MM.1S (cell line): ENCODE data around the gene MRPS18B.
"Not testable (repeated sequence)": the region's sequence is repeated elsewhere in the genome, so short reads cannot be mapped to it uniquely, and the experiment has no call there.

Experiments used
- DNase-seq: peaks from one replicate; pipeline ENCODE4 v3.0.0-alpha.2; 2015
- H2AFZ ChIP-seq: fragments of 300-600 bp; sonication (generic); 2 replicates; pipeline ENCODE4 v1.6.0; 2016; ENCODE audit warnings: antibody characterized with exemption, low read length
- H3F3A ChIP-seq: fragments of 300-600 bp; sonication (generic); 2 replicates; pipeline ENCODE4 v1.6.1; 2016; ENCODE audit warnings: mild to moderate bottlenecking, antibody characterized with exemption, low read length, moderate library complexity, mixed read lengths; ENCODE audit not compliant: insufficient read depth
- H3K27ac ChIP-seq: fragments of 300-600 bp; sonication (generic); 2 replicates; pipeline ENCODE4 v1.5.1; 2016; ENCODE audit warnings: mild to moderate bottlenecking, low read length
- H3K27me3 ChIP-seq: fragments of 300-600 bp; sonication (generic); replicated peaks from 2 replicates; pipeline ENCODE4 v1.6.0; 2016; ENCODE audit warnings: low read length; ENCODE audit not compliant: insufficient read depth
- H3K36me3 ChIP-seq: fragments of 300-600 bp; sonication (generic); replicated peaks from 2 replicates; pipeline ENCODE4 v1.6.1; 2016; ENCODE audit warnings: mild to moderate bottlenecking, low read length, mixed read lengths; ENCODE audit not compliant: insufficient read depth
- H3K4me1 ChIP-seq: fragments of 300-600 bp; sonication (generic); 2 replicates; pipeline ENCODE4 v1.6.1; 2016; ENCODE audit warnings: low read length, mixed read lengths
- H3K4me2 ChIP-seq: fragments of 300-600 bp; sonication (generic); 2 replicates; pipeline ENCODE4 v1.6.0; 2016; ENCODE audit warnings: low read depth, low read length
- H3K4me3 ChIP-seq: fragments of 300-600 bp; sonication (generic); 2 replicates; pipeline ENCODE4 v1.5.1; 2016; ENCODE audit warnings: low read length, mixed read lengths
- H3K79me2 ChIP-seq: fragments of 300-600 bp; sonication (generic); 2 replicates; pipeline ENCODE4 v1.6.1; 2016; ENCODE audit warnings: mixed run types, low read length, mixed read lengths
- H3K9ac ChIP-seq: fragments of 300-600 bp; sonication (generic); 2 replicates; pipeline ENCODE4 v1.6.1; 2016; ENCODE audit warnings: low read length, mixed read lengths
- H3K9me2 ChIP-seq: fragments of 300-600 bp; sonication (generic); replicated peaks from 2 replicates; pipeline ENCODE4 v1.6.1; 2016; ENCODE audit warnings: mild to moderate bottlenecking, low read length, mixed read lengths; ENCODE audit not compliant: insufficient read depth
- H3K9me3 ChIP-seq: fragments of 300-600 bp; sonication (generic); replicated peaks from 2 replicates; pipeline ENCODE4 v1.6.1; 2016; ENCODE audit warnings: mild to moderate bottlenecking, low read length, mixed read lengths; ENCODE audit not compliant: insufficient read depth
- H4K20me1 ChIP-seq: fragments of 300-600 bp; sonication (generic); 2 replicates; pipeline ENCODE4 v1.6.1; 2016; ENCODE audit warnings: mild to moderate bottlenecking, low read length, moderate library complexity, mixed read lengths; ENCODE audit not compliant: insufficient read depth
- EZH2 ChIP-seq: fragments of 300-600 bp; sonication (generic); optimal IDR thresholded peaks from 2 replicates; pipeline ENCODE3; 2017; ENCODE audit warnings: low read depth, mild to moderate bottlenecking, antibody characterized with exemption, low read length, mixed read lengths
- EZH2phosphoT487 ChIP-seq: fragments of 300-600 bp; sonication (generic); IDR thresholded peaks from 2 replicates; pipeline ENCODE4 v1.6.1; 2018; ENCODE audit warnings: antibody characterized with exemption, low read length
- TF ChIP-seq, protein P1 (sequence below): fragments of 300-600 bp; sonication (generic); IDR thresholded peaks from 2 replicates; pipeline ENCODE4 v1.5.1; 2016; ENCODE audit warnings: antibody characterized with exemption, low read length, mixed read lengths

Gene MRPS18B

DNA sequence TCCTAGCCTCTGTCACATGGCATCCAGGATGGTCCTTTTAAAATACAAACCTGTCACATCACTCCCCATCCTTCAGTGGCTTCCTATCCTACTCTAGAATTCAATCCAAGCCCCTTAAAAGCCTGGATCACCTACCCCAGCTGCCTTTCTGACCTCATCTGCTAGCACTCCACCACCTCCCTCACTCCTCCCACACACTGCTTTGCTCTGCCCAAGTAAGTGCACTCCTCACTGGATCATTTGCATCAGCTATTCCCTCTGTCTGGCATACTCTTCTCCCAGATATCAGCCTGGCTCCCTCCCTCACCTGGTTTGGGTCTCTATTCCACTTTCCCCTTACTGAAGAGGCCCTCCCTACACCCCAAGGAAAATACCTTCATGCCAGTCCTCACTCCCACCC, 39.8 kb downstream of the MRPS18B start:
- DNase-seq, result no peak
- H3K27me3 ChIP-seq, result no peaks in the 10 kb centered on the region
- no peaks in the 10 kb centered on the region for H3K9me2 ChIP-seq
- no peaks in the 10 kb centered on the region for H3K4me1 ChIP-seq
- no peaks in the 10 kb centered on the region; the same call in 1 of the 2 replicates for H3F3A ChIP-seq
- H2AFZ ChIP-seq, result no peak overlapping the region
- no peak overlapping the region for H3K27ac ChIP-seq
- no peaks in the 10 kb centered on the region for H4K20me1 ChIP-seq
- TF ChIP-seq EZH2phosphoT487 (no peak), EZH2 (no peak)
- TF ChIP-seq, protein P1, sequence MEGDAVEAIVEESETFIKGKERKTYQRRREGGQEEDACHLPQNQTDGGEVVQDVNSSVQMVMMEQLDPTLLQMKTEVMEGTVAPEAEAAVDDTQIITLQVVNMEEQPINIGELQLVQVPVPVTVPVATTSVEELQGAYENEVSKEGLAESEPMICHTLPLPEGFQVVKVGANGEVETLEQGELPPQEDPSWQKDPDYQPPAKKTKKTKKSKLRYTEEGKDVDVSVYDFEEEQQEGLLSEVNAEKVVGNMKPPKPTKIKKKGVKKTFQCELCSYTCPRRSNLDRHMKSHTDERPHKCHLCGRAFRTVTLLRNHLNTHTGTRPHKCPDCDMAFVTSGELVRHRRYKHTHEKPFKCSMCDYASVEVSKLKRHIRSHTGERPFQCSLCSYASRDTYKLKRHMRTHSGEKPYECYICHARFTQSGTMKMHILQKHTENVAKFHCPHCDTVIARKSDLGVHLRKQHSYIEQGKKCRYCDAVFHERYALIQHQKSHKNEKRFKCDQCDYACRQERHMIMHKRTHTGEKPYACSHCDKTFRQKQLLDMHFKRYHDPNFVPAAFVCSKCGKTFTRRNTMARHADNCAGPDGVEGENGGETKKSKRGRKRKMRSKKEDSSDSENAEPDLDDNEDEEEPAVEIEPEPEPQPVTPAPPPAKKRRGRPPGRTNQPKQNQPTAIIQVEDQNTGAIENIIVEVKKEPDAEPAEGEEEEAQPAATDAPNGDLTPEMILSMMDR, result no peak
- H3K4me2 ChIP-seq, result no peak overlapping the region
- no peak overlapping the region for H3K4me3 ChIP-seq
- H3K9ac ChIP-seq, result no peak overlapping the region
- no peaks in the 10 kb centered on the region for H3K9me3 ChIP-seq
- H3K36me3 ChIP-seq, result no peaks in the 10 kb centered on the region; the same call in 1 of the 2 replicates
- H3K79me2 ChIP-seq, result no peaks in the 10 kb centered on the region

DNA sequence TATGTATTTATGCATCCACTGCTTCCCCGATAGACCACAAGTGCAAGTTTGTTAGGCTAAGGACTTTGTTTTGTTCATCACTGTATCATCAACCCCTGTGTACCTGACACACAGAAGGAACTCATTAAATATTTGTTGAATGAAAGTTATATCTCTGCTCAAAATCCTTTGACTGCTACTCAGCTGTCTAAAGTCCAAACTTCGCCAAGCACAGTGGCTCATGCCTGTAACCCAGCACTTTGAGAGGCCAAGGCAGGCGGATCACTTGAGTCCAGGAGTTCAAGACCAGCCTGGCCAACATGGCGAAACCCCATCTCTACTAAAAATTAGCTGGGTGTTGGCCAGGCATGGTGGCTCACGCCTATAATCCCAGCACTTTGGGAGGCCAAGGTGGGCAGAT, 40.3 kb downstream of the MRPS18B start:
- H3K27ac ChIP-seq, H3K4me2 ChIP-seq, H3K4me1 ChIP-seq, DNase-seq, H3K9ac ChIP-seq, H3K27me3 ChIP-seq, H3K36me3 ChIP-seq, H3K9me2 ChIP-seq, H3F3A ChIP-seq, H4K20me1 ChIP-seq, H2AFZ ChIP-seq, H3K9me3 ChIP-seq, H3K4me3 ChIP-seq, H3K79me2 ChIP-seq: not testable (repeated sequence)

DNA sequence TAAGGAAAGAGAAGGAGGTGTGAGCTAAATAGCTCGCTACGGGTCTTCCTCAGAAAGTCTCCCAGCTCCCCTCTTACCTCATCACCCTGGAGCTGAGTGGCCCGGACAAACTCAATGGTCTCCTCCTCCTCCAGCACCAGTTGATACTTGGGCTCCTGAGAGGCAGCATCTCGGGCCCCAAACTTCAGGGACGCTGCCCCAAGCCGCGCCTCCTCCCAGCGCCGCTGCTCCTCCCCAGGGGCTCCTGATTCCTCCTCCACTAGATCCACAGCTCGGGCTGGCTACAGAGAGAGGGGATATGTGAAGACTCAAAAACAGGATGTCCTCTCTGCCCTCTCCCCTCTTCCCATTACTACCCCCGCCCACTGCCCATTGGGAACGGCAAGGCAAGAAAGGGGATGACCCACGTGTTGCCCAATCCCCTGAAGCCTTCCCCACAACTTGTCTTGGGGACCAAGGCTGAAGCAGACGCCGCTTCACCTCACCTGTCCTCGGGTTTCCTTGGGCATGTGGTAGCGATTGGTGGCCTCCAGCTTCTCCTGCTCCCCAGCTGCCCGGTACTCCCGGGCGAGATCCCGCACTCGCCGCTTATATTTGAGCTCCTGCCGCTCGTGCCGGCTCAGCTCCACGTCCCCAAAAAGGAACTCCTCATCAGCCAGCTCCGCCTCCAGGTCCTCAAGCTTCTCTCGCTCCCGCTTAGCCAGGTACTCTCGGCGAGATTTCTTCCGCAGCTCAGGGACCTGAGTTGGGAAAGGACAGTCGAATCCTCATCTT, 47.5 kb downstream of the MRPS18B start:
- Histone ChIP-seq H3K36me3 (no peaks in the 10 kb centered on the region; the same call in 1 of the 2 replicates), H3K4me1 (no peaks in the 10 kb centered on the region), H3K4me3 (no peak overlapping the region), H4K20me1 (no peaks in the 10 kb centered on the region), H3K9ac (no peak overlapping the region), H3K9me3 (no peaks in the 10 kb centered on the region), H3K79me2 (0 out of 2 replicates have a peak, but pooled peaks cover under 1% of the 10 kb centered on the region), H3F3A (no peaks in the 10 kb centered on the region), H3K27ac (no peak overlapping the region), H2AFZ (no peak overlapping the region), H3K9me2 (no peaks in the 10 kb centered on the region), H3K27me3 (no peaks in the 10 kb centered on the region), H3K4me2 (no peak overlapping the region)
- no peak for DNase-seq
- TF ChIP-seq, protein P1, result no peak
- no peak for TF ChIP-seq EZH2phosphoT487
- TF ChIP-seq EZH2, result no peak

DNA sequence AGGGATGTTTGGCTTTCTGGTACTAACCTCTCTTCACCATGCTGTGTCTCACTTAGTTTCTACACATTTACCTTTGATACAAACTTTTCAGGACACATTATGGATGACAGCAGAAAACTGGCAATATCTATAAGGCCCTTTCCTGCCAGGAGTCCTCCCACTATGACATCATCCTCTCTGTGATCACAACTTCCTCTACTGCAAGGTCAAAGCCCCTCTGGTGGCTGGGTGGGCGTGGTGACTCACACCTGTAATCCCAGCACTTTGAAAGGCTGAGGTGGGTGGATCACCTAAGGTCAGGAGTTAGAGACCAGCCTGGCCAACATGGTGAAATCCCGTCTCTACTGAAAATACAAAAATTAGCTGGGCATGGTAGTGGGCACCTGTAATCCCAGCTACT, 48.7 kb downstream of the MRPS18B start:
- not testable (repeated sequence) for H2AFZ ChIP-seq, H3K4me2 ChIP-seq, H3K79me2 ChIP-seq, H3K4me3 ChIP-seq, H3K9me3 ChIP-seq, H3F3A ChIP-seq, H3K27ac ChIP-seq, H3K9ac ChIP-seq, DNase-seq, H4K20me1 ChIP-seq, H3K4me1 ChIP-seq, H3K9me2 ChIP-seq, H3K36me3 ChIP-seq, H3K27me3 ChIP-seq
